ENCODE results near the gene FAU.

Gene FAU

GRCh38 chr11:65135633-65136145 lies 13.8 kb upstream of the FAU start:
- DNase-seq (ENCODE audit: low read depth in 2 of 2) = no peak

DNA sequence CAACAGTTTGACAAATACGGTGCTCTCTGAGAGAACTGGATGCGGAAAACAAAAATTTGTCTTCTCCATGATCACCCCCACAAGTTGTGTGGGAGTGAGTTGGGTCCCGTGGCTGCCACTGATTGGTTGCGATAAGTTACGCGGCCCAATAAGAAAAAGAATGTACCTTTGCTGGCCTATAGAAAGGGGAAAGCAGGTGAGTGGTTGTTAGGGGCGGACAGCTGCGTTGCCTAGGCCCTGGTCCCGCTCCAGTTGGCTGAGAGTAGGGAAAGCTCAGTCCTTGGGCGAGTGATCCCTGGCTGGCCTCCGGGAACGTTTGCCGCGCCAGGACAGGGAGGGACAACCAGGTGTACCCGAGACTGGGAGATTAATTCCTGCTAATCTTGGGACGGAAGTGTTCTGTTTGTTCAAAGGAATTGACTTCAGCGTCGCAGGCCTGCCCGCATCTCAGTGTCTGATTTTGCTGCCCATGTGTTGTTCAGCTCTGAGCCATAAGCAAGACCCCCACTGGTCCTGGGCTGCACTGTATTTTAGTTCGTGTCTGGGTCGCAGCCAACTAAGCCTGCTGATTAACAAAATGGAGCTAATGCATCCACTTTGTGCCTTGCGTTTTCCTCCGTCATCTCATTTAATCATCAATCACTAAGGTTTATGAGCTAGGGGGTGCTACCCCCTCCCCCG lies 13.2 kb upstream of the FAU start:
- DNase-seq (ENCODE audit: low read depth in 2 of 2) = peak; percentile 72 to 80

GRCh38 chr11:65134240-65134951 lies 12.5 kb upstream of the FAU start, which contains the start of gene SYVN1:
TSS of gene SYVN1 (minus strand) at chr11:65134519. CDS start at chr11:65133601, 918 bp downstream.
- DNase-seq (ENCODE audit: low read depth in 2 of 2) = peak; percentile 88 to 89

- no peak for DNase-seq (ENCODE audit: low read depth in 2 of 2)
Observed at GRCh38 chr11:65133724-65134123, 11.8 kb upstream of the FAU start.

DNA sequence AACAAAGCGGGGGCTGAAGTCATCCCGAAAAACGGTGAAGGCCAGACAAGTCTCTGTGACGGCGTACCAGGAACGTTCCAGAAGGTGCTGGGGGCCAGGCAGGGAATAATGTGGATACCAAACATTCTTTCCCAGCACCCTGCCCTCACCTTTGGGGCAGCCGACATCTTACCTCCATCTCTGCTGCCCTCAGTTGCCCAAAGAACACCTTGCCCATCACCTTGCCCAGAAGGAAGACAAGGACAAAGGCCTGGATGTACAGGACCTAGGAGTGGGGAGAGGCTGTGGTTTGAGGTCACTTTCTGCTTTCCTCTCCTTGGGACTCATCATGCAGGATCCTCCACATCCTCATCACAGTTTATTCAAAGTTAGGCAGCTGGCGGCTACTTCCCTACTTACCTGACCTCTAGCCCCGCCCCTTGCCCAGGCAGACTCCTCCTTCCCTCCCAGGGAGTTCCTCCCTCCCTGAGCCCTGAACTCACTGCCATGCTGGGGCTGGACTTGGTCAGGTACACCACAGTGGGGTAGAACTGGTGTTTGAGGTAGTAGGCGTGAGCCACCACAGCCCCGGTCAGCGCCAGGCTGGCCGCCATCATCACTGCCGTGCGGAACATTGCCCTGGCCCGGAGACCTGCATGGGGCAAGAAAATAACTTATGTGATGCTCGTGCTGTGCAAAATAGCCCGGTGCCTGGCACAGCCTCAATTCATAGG lies 11.2 kb upstream of the FAU start:
- peak in 1 of 2 donors; percentile 27 for DNase-seq (ENCODE audit: low read depth in 2 of 2)

- no peak for DNase-seq (ENCODE audit: low read depth in 2 of 2)
Observed at GRCh38 chr11:65132238-65132987, 10.5 kb upstream of the FAU start.

GRCh38 chr11:65131895-65132237 lies 9.9 kb upstream of the FAU start:
- DNase-seq (ENCODE audit: low read depth in 2 of 2) = no peak

- DNase-seq (ENCODE audit: low read depth in 2 of 2) = no peak
Observed at GRCh38 chr11:65131417-65131776, 9.5 kb upstream of the FAU start.

DNA sequence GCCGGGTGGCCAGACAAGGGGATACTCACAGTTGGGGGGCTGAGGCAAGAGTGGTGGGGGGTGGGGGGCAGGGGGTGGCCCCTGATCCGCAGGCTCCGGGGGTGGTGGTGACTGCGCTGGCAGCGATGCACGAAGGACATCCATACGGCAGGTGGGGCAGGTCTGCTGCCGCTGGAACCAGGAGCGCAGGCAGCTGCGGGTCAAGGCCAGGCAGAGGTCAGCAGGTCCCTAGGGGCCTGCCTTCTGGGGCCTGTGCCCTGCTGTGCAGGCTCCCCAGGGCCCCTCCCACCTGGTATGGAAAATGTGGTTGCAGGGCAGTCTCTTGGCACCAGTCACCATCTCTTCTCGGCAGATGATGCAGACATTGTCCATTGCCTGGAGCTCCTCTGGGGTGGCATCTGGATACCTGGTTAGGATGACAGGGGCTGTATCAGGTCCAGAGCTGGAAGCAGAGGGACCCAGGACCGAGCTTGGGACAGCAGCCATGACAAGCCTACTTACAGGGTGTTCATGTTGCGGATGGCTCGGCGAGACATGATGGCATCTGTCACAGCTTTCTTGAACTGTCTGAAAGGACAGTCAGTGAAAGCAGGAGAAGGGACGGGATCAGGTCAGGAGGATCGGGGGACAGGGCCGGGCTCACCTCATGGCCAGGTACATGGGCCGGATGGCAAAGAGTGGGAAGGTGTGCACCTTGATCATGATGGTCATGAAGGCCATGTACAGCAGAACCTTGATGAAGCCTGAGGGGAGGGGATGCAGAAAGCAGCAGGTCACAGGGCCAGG lies 8.9 kb upstream of the FAU start:
- no peak for DNase-seq (ENCODE audit: low read depth in 2 of 2)

GRCh38 chr11:65129649-65130441 lies 7.9 kb upstream of the FAU start:
- no peak for DNase-seq (ENCODE audit: low read depth in 2 of 2)

- DNase-seq (ENCODE audit: low read depth in 2 of 2) = no peak
Observed at GRCh38 chr11:65128182-65129145, 6.5 kb upstream of the FAU start.

DNA sequence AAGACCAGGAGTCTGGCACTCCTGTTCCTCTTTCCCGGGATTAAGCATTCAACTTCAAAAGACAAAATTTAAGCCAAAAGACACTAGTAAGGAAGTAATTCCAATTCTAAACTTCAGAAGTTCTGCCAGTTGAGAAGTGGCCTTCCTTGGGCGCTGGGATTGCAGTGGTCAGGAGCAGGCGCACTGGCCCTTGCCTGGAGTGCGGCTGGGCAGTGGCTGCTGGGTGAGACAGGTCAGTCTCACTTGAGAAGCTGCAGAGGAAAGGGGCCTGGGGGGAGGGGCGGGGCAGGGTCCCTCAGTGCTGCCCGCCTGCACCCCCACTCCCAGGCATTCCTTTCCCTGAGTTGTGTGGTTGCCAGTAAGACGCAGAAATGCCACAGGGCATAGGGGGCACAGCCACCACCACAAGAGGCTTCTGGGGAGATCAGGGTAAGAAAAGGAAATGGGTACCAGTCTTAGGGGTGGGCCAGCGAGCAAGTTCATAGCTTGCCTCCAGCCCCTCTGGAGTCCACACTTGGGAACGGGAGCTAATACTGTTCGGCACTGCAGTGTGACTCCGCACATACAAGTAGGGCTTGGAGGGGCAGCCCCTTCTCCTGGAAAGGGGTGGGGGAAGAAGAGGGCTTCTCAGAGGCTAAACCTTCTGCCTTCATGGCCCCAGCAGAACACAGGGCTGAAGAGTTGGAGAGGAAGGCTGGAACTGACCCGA lies 5.7 kb upstream of the FAU start:
- no peak for DNase-seq (ENCODE audit: low read depth in 2 of 2)

- DNase-seq (ENCODE audit: low read depth in 2 of 2) = no peak
Observed at GRCh38 chr11:65126624-65127274, 4.8 kb upstream of the FAU start.

DNA sequence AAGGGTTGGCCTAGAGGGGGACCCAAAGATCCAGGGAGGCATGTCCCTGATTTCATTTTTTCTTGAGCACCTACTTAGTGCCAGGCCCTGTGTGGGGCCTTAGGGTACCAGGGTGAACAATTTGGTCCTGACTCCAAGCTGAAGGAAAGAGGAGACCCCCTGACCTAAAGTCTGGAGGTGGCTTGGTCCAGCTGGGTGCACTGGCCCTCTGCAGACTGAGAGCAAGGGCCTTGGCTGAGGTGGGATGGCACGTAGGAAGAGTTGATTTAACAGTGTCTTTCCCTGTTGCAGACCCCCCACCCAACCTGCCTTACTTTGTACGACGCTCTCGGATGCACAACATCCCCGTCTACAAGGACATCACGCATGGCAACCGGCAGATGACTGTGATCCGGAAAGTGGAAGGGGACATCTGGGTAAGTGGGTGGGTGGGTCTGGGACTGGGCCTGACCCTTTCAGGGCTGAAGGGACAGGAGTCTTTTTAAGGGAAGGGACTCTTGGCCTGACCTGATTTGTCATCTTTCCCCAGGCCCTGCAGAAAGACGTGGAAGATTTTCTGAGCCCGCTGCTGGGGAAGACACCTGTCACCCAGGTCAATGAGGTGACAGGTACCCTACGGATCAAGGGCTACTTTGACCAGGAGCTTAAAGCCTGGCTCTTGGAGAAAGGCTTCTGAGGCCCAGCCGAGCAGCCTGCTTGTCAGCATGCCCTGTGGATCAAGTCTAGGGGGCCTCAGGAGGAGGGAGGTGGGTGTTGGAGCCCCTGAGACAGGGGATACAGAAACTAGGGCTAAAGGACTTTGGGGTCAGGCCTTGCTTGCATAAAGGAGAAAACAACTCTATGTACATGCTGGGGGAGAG lies 3.5 kb upstream of the FAU start:
- DNase-seq (ENCODE audit: low read depth in 2 of 2) = no peak

DNA sequence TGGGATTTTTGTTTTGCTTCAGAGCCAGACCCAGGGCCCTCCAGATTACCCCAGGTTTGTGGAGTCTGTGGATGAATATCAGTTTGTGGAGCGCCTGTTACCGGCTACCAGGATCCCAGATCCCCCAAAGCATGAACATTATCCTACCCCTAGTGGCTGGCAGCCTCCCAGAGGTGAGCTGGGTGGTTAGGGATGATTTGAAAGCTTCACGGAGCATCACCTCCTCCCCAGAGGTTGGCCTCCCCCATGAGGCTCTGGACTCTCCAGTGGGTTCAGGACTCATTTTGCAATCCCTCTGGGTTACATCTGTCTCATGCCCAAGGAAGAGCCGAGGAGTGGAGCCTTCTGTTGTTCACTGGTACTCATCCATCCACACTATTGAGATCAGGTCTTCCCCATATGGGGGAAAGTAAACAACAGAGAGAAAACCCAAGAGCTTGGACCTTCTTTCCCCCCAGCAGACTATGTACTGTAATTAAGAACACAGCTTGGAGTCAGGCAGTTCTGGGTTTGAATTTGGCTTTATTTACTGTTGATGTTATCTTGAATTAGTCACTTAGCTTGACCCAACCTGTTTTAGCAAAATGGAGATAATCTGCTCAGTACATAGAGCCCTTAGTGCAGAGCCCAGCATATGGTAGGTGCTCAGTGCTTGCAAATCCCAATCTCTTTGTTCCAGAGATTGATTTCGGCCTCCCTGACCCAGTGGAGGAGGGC lies 2.7 kb upstream of the FAU start:
- DNase-seq (ENCODE audit: low read depth in 2 of 2) = no peak

- DNase-seq (ENCODE audit: low read depth in 2 of 2) = no peak
Observed at GRCh38 chr11:65121447-65121864, 478 bp downstream of the FAU start.

All from stimulated activated CD8-positive, alpha-beta memory T cell treated with anti-CD3 and anti-CD28 coated beads, Interleukin-7, amount 100 ng/mL, for 4 hours (primary cell).